HepG2 (cell line): ENCODE data around the gene ATP11A. TPM values are rescaled to one million over a fixed set of nuclear protein-coding genes. Genes with fewer than 3 reads are reported as not detected.

Experiments
- ATAC-seq: fragments of 200-7000 bp; cut with Tn5 transposase; 3 replicates; pipeline ENCODE4 v1.9.1; 2020; ENCODE audit warnings: mild to moderate bottlenecking, moderate library complexity
- BruUV-seq: library from RNA; stranded (reverse); fragments of 400-500 nt; replicated peaks from 2 replicates; lab custom pipeline; 2021; lab: Mats Ljungman, UMichigan
- CTCF ChIA-PET: fragments of 300-600 bp; formaldehyde crosslinking; extraction: SDS; loops from one replicate; lab custom pipeline; 2021; ENCODE audit warnings: low total read pairs, inconsistent platforms, low intra/inter-chr PET ratio; lab: Yijun Ruan, JAX
- POLR2A ChIA-PET: fragments of 350-600 bp; sonication (Branson Sonifier 250); formaldehyde crosslinking; loops from one replicate; lab custom pipeline; 2020; ENCODE audit warnings: antibody characterized with exemption, inconsistent platforms; lab: Yijun Ruan, JAX
- DNase-seq: peaks from one replicate; pipeline ENCODE4 v3.0.0-alpha.2; 2015; ENCODE audit warnings: low spot score
- FAIRE-seq: peaks from 3 replicates; lab custom pipeline; 2011; peaks lifted over from hg19 to GRCh38; lab: Jason Lieb, UNC
- H2AFZ ChIP-seq: one replicate; pipeline ENCODE4 v1.6.1; 2011; ENCODE audit warnings: low read length, inconsistent platforms
- H3K27ac ChIP-seq: fragments of 300-600 bp; 3 replicates; pipeline ENCODE4 v1.8.0; 2011; ENCODE audit warnings: mixed run types, mild to moderate bottlenecking, mixed read lengths, low read length, inconsistent platforms; ENCODE audit not compliant: insufficient read depth; ENCODE audit errors: extremely low read length
- H3K27me3 ChIP-seq, 2 experiments: fragments of 200-600 bp in 1 of 2; 2 replicates in 1 of 2; 3 replicates in 1 of 2; pipeline versions ENCODE4 v1.6.0 to v1.8.0; 2011; ENCODE audit warnings: low read length in 2 of 2, mild to moderate bottlenecking in 2 of 2, moderate library complexity in 2 of 2, inconsistent platforms in 1 of 2; ENCODE audit not compliant: insufficient read depth in 2 of 2, control insufficient read depth in 1 of 2
- H3K36me3 ChIP-seq, 2 experiments: fragments of 200-600 bp in 1 of 2; replicated peaks in 1 of 2; 2 replicates in 1 of 2; 3 replicates in 1 of 2; pipeline versions ENCODE4 v1.5.1 to v1.8.0; 2011; ENCODE audit warnings: low read length in 2 of 2, inconsistent platforms in 1 of 2; ENCODE audit not compliant: insufficient read depth in 2 of 2, control insufficient read depth in 1 of 2
- H3K4me1 ChIP-seq: 2 replicates; pipeline ENCODE4 v1.5.1; 2012; ENCODE audit warnings: low read length, inconsistent platforms; ENCODE audit not compliant: insufficient read depth
- H3K4me2 ChIP-seq: 2 replicates; pipeline ENCODE4 v1.6.0; 2011; ENCODE audit warnings: low read depth, low read length, inconsistent platforms
- H3K4me3 ChIP-seq, 3 experiments: fragments of 200-600 bp in 1 of 3; sonication (generic), shearing (Covaris generic) in 1 of 3; replicated peaks in 1 of 3; 2 replicates each; pipeline ENCODE4 v1.5.1; 2011 to 2016; ENCODE audit warnings: low read length in 3 of 3, inconsistent platforms in 2 of 3, low read depth in 2 of 3, mild to moderate bottlenecking in 2 of 3, control low read depth in 1 of 3, mixed read lengths in 1 of 3; ENCODE audit not compliant: insufficient read depth in 1 of 3
- H3K79me2 ChIP-seq: one replicate; pipeline ENCODE4 v1.6.1; 2011; ENCODE audit warnings: low read length, inconsistent platforms; ENCODE audit not compliant: insufficient read depth
- H3K9ac ChIP-seq: 2 replicates; pipeline ENCODE4 v1.6.0; 2011; ENCODE audit warnings: mild to moderate bottlenecking, low read depth, low read length, inconsistent platforms; ENCODE audit not compliant: insufficient read depth
- H3K9me3 ChIP-seq: 2 replicates; pipeline ENCODE4 v1.5.1; 2012; ENCODE audit warnings: mild to moderate bottlenecking, low read length
- H4K20me1 ChIP-seq: 2 replicates; pipeline ENCODE4 v1.6.0; 2011; ENCODE audit warnings: inconsistent platforms, mild to moderate bottlenecking, low read length, moderate library complexity; ENCODE audit not compliant: insufficient read depth
- CCDC6 ChIP-seq: sonication (generic); formaldehyde crosslinking; IDR thresholded peaks from 2 replicates; pipeline ENCODE4 v1.8.1; 2022; ENCODE audit warnings: mild to moderate bottlenecking, missing genetic modification reagents, moderate library complexity
- ETS1 ChIP-seq: sonication (generic); formaldehyde crosslinking; IDR thresholded peaks from 2 replicates; pipeline ENCODE4 v1.4.0; 2020; ENCODE audit warnings: missing genetic modification reagents
- HIC2 ChIP-seq: sonication (generic); formaldehyde crosslinking; IDR thresholded peaks from 2 replicates; pipeline ENCODE4 v1.9.0; 2022; ENCODE audit warnings: low read depth, missing genetic modification reagents
- NFKB2 ChIP-seq: sonication (generic); formaldehyde crosslinking; IDR thresholded peaks from 2 replicates; pipeline ENCODE4 v1.4.0; 2020; ENCODE audit warnings: missing genetic modification reagents, borderline replicate concordance
- ZNF33B ChIP-seq: sonication (generic); formaldehyde crosslinking; IDR thresholded peaks from 2 replicates; pipeline ENCODE4 v1.5.1; 2020; ENCODE audit warnings: mild to moderate bottlenecking, missing genetic modification reagents
- WGBS: methylation state at CpG from one replicate; pipeline ENCODE4 v1.1.6; 2017; ENCODE audit warnings: low lambda C conversion rate; 5-methylcytosine and 5-hydroxymethylcytosine counted together
- in situ Hi-C: cut with HindIII; loops from 2 replicates; pipeline ENCODE4 v1.10.0; 2017; ENCODE audit warnings: low pct_unique_long_range_greater_than_20kb; ENCODE audit not compliant: extremely low pct_ligation_motif_present
- intact Hi-C: fragments of 100-400 bp; cut with micrococcal nuclease; formaldehyde crosslinking; loops from one replicate; pipeline ENCODE4 v1.10.0; 2022; ENCODE audit not compliant: unreplicated experiment
- polyA plus RNA-seq, 8 experiments: library from polyadenylated mRNA; depleted of rRNA in 3 of 8; stranded (reverse) in 7 of 8; unstranded in 1 of 8; fragments of >200 nt; fragmentation: Illumina TruSeq in 4 of 8; extraction: Trizol in 4 of 8; gene quantifications; 2 replicates each; pipeline versions ENCODE4 v1.2.1 to v1.2.3, GENCODE V29; 2011 to 2016; ENCODE audit warnings: low read depth in 4 of 8, missing spikeins in 1 of 8, mixed read lengths in 1 of 8; ENCODE audit not compliant: insufficient read depth in 1 of 8
- total RNA-seq, 5 experiments: library from RNA; depleted of rRNA; stranded (reverse); fragments of >200 nt; fragmentation: Illumina TruSeq; extraction: Trizol; gene quantifications; 2 replicates each; pipeline ENCODE4 v1.2.3, GENCODE V29; 2016; ENCODE audit warnings: low read depth in 1 of 5

ATP11A gene
- total and polyA plus RNA-seq, 2 of the 13 experiments (the other 11 are each of a cell fraction or from before 2014, with no cell fraction given) = 18.4 to 20.1 TPM

GRCh38 chr13:112737294-112737693, 47.5 kb downstream of the ATP11A start:
- TF ChIP-seq ETS1 (CRISPR knock-in tag) (no peak), NFKB2 (CRISPR knock-in tag) (no peak), CCDC6 (CRISPR knock-in tag) (no peak), ZNF33B (CRISPR knock-in tag) (no peak), HIC2 (no peak)
- Histone ChIP-seq H2AFZ (no peak overlapping the region), H3K27ac (no peak overlapping the region), H3K9ac (no peak overlapping the region), H3K9me3 (no peaks in the 10 kb centered on the region), H3K79me2 (peaks cover 94% of the 10 kb centered on the region), H3K4me3 (no peak overlapping the region), H3K4me1 (peaks cover 18% of the 10 kb centered on the region; the same call in 1 of the 2 replicates), H4K20me1 (peaks cover 77% of the 10 kb centered on the region; the same call in 1 of the 2 replicates), H3K36me3 (peaks cover 2 to 8% of the 10 kb centered on the region in 2 experiments; a peak in 3 of 5 replicates), H3K4me2 (no peak overlapping the region), H3K27me3 (no peaks in the 10 kb centered on the region)
- in situ Hi-C loops (no loop called here), intact Hi-C loops (no loop called here)
- POLR2A ChIA-PET = interaction anchor here (0.8 kb wide), 1 partner anchor 20 kb away, joined by 3 read pairs; no protein-coding TSS in a partner anchor
- BruUV-seq = no TSS peak
- CTCF ChIA-PET = no interaction called here
- ATAC-seq (no peak), FAIRE-seq (no peak), DNase-seq (no peak)
- WGBS = 97% methylated on average over 9 of the region's 9 CpGs
